ELF-1 (cell line): ENCODE data around the gene LDB2.

Experiments
- DNase-seq: peaks from one replicate; pipeline ENCODE4 v3.0.0-alpha.2; 2016; ENCODE audit warnings: low read depth, low spot score

LDB2 gene

DNA sequence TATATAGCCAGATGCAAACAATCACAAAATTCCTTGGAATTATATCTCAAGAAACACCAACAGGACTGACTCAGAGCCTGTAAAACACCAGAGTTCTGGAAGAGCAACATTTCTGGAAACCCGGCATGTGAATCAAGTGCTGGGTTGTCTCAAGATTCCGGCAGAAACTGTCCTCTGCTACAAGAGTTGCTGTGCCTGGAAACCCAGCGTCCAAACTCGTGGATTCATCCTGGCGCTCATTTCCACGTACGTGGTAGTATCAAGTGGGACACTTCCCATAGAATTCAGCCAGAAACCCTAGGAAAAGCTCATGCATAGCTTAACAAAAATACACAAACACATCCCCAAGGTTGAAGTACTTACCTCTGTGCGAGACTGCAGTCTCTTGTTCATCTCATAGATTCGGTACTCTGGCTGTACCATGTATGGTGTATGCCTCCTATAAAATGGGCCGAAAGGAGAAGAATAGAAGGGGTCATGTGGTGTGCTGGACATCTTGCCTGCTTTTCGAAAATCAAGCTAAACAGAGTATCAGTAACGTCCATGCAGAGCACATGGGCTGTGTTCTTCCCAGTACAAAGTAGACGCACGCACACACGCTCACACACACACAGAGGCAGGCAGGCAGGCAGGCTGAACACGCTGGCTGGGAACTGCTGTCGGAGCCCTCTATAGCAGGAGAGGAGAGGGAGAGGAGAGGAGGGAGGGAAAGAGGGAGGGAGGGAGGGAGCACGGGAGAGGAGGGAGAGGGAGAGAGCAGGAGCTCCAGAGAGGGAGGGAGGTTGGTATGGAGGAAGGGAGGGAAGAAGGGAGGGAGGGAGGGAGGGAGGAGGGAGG lies at the start of gene LDB2:
LDB2 (minus strand) TSS at position 655 of the 837 bp plus-strand sequence.
- DNase-seq: peak; percentile 81

- DNase-seq: no peak
These were observed 44.0 kb upstream of the LDB2 start for GRCh38 chr4:16942491-16942890.

- DNase-seq: no peak
These were observed 40.7 kb upstream of the LDB2 start for GRCh38 chr4:16939178-16939577.

DNA sequence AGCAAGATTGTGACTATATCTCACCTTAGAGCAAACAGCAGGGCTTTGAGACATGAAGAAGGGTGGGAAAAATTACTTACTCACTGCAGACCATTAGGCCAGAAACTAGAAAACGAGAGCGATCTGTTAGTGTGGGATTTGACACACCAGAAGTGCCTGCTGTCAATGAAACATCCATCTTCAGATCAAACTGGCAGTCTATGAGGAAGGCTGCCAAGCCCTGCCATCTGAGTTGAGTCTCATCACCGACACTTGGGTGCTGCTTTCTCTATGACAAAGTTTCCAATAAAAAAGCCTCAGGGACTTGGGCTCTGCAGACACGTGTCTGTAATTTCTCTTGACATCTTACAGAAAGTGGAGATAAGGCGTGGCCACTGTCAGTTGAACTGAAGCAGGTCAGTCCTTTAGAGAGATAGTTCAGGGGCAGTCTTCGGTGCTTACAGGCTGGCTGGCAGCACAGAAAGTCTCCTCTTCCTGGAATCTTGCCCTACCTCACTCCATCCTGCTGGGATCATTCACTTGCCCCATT lies 40.1 kb upstream of the LDB2 start:
- DNase-seq: no peak

DNA sequence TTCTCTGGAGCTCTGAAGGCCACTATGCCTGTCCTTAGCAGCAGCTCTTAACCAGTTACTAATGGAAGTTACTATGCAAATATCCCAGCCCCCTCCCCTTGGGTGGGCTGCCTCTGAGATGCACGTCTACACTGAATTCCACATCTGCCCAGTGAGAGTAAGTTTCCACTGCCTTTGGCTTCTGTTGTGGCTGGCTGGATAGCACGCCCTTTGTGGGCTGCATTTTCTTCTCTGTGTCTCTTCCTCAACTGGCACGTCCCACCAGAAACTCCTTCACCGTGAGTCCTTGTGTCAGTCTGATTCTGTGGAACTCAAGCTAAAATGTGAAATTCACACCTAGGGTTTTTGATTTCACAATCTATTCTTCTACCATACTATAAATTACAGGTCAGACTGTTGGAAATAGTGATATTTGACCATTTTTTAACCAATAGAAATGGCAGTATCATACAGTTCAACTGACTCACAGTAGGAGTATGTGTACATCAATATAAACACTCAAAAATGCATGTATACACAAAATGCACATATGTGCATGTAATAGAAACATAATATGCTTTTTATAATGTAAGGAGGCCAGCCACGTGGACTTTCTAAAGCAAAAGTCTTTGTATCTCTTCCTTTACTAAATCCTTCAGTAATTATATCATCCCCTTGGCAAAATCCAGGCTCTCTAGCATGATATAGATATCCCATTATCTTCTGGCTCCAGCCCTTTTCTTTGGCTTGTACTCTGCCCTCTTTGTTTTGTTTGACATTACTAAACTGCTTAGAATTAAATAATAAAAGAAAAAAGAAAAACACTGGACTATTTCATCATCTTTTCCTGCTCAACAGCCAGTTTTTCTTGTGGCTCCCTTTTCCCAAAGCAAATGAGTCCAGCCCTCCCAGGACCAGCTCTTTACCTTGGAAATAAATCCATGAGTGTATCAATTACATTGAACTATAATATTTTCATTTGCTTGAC lies 33.2 kb upstream of the LDB2 start:
- DNase-seq: no peak

GRCh38 chr4:16926214-16926613 lies 27.8 kb upstream of the LDB2 start:
- DNase-seq: no peak

DNA sequence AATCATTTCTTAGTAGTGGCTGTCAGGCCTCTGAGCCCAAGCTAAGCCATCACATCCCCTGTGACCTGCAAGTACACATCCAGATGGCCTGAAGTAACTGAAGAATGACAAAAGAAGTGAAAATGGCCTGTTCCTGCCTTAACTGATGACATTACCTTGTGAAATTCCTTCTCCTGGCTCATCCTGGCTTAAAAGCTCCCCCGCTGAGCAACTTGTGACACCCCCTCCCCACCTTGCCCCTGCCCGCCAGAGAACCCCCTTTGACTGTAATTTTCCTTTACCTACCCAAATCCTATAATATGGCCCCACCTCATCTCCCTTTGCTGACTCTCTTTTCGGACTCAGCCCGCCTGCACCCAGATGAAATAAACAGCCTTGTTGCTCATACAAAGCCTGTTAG lies 20.3 kb upstream of the LDB2 start:
- DNase-seq: peak; percentile 76

- peak; percentile 95 for DNase-seq
These were observed 18.4 kb upstream of the LDB2 start for GRCh38 chr4:16916719-16917337.

DNA sequence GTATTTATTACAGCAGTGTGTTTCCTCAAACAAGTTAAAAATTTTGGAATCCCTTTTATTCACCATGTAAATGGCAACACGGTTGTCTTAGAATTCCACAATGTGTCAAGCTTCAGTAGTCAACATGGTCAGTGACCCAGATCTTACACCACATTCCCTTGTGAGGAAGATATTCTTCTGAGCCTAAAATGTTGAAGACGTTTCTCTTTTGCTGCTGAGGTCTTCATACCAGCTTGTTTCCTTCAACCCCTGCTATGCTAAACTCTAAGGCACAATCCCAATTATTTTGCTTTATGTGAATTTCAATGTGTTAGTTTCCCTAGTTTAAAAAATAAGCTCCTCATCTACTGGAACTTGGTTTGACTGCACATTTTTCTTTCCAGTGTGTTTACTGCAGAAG lies 17.6 kb upstream of the LDB2 start:
- DNase-seq: no peak

- no peak for DNase-seq
These were observed 15.8 kb upstream of the LDB2 start for GRCh38 chr4:16914208-16914607.

GRCh38 chr4:16912896-16913295 lies 14.5 kb upstream of the LDB2 start:
- DNase-seq: no peak

DNA sequence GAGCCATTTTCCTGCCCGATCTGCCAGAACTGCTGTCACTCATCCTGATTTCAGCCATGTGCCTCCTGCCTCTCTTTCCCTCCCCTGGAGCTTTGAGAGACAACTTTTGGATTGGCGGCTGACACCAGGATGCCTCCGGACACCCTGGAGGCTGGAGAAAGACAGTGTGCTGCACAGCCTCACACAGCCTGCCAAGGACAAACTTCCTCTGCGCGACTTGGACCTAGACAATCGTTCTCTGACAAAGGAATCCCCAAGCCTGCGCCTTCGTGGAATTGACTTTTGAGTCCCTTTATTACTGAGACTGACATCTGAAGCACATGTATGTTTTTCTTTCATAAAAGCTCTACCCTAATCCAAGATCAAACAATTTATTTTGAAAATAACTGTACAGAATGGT lies 10.8 kb upstream of the LDB2 start:
- peak; percentile 79 for DNase-seq

DNA sequence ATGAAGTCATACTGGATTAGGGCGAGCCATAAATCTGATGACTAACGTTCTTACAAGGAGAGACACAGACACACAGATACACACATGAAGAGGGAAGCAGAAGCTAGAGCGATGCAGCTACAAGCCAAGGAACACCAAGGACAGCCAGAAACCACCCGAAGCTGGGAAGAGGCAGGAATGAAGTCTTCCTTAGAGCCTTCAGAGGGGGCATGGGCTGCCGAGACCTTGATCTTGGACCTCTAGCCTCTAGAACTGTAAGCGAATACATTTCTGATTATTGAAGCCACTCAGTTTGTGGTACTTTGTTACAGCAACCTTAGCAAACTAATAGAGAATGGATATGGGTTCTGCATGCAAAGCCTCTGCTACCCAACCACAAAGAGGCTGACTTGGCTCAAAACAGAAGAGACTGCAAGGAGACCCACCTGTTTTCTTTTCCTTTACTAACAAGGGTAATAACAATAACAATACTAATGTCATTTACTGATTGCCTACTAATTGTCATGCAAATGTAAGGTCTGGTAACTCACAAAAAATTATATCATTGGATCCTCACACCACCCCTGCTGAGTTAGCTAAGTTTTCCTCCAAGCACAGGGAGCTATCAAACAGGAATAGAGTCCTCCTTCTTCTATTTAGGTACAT lies 10.1 kb upstream of the LDB2 start:
- no peak for DNase-seq

DNA sequence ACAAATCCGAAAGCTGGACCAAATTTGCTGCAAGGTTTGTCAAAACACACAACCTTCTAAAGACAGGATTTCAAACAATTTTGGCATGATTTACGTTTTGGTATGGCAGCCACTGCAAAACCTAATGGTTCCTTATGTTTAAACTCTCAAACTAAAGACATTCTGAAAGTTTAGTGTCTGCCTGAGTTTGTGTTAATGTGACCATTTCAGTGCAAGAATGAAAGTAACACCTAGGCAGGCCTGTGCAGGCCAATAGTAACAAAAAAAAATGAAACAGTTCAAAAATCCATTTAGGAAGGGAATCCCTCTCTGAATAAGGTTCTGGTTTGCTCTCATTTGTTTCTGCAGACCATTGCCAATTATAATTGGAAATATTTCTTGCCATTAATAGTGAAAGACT lies 1.9 kb upstream of the LDB2 start:
- no peak for DNase-seq

DNA sequence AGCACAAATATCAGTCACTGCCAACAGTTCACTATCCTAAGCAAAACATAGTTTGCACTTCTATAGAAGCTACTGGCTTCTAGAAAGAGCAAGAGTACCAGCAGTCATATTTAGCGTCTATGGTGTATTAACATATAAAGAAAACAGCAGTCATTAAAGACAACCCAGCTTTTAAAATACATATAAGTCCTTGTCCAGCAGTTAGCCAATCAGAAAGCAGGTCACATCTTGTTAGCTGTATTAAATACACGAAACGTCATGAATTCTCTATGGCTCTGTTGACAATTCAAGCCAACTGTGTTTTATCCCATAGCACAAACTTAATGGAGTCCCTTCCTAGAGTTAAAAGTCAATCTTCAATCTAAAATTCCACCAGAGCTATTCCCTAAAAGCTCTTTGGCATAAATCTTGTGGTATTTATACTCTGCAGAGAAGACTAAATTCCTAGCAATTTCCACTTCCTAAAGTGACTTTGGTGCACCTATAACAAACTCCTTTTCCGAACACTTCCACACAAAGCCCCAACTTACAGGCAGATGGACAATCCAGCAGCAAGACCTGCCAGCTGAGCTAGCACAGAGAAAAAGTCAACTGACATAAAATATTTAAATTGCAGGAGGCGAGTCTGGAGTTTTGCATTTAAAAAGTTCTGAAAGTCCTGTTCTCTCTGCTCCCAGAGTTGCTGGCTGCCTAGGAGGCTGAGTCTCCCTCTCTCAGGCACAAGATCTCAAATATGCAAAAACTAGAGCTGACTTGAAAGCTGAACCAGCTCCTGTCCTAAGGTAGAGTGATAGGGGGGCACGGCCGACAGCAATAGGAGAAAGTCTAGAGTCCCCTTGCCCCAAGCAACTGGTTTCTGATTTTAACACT lies 1.3 kb downstream of the LDB2 start:
- DNase-seq: peak; percentile 65

DNA sequence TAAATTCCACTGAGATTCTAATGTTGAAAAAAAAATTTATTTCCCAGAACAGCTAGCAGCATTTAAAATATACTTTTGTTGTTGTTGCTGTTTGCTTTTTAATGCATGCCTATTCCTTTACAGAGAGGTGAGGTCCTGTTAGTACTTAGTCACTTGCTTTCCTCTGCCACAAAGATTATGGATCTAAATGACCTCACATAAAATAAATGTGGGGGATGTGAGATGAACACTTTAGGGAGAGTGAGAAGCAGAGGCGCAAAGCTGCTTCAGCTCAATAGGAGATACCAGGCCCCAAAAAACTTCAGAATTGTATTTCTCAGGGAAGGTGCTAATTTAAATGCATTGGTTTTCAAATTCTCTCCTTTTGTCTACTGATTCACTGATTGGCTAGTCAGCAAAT lies 4.0 kb downstream of the LDB2 start:
- DNase-seq: no peak

DNA sequence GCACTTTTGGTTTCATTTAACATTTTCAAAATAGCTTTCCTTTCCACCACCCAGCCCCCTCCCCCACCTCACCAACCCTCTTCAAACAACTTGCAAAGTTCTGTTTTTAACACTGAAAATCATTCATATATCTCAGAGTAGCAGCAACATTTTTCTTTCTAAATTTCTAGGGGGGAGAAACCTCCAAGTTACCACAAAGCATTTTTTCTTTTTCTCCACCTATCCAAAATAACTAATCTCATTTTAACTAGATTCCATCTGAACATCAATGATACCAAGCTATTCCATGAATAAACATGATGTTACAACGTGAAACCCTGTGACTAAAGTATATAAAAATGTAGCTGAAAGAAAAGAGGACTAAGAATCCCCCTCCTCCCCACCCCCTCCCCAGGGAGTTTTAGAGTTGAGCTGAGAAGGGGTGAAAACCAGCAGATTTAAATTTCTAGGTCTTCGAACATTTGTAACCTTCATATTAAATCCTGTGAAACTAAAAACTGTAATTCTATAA lies 5.2 kb downstream of the LDB2 start:
- DNase-seq: no peak

DNA sequence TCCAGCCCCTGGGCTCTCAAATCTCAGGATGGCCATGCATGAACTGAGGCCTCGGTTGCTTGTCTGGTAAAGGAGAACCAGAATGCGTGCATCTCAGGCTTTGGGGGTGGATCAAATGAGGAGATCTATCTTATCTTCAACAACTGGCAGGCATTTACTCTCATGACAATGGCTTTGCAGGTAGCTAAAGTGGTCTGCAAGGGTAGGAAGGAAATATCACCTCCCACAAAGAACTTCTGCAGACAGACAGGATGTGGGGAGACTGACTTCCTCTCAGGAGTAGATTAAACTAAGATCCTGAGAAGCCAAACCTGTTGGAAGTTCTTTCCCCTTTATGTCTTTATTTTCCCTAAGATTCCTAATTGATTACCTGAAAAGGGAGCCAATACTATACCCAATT lies 7.8 kb downstream of the LDB2 start:
- no peak for DNase-seq

DNA sequence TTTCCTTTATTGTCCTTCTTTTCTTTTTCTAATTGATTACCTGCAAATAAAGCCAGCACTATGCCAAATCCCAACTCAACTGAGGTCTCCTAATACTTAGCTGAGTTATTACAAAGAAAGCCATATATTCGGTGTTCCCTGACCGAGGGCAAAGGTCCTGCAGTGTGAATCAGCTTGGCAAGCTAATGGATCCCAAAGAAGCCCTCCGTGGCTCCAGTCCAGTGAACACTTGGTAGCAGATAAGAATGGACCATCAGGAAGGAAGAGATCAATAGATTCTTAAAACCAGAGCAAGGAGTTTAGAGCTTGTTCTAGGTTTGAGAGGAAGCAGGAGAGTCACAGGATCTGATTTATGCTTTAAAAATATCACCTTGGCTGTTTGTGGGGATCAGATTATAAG lies 8.5 kb downstream of the LDB2 start:
- DNase-seq: no peak

DNA sequence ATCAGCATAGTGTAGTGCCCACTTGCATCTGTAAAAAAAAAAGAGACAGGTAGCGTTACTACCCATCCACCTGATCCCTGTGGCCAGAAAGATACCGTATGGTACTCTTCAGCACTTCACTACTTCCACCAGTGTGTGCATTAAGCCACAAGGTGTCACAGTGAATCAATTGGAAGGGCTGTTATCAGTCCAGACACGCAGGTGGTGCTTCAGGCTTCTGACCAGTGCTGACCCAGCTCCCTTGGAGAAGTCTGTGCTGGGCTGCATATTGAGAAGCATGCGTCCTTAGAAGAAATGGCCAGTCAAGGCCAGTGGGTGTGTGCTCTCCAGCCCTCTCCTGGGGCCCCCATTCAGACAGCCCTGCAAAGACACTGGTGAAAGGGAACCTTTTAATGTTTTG lies 10.6 kb downstream of the LDB2 start:
- DNase-seq: no peak
